BJ (cell line): Measurements from ENCODE around the gene ATP13A3. TPM values are rescaled to one million over a fixed set of nuclear protein-coding genes. Genes with fewer than 3 reads are reported as not detected.

Experiments used
- CTCF ChIA-PET: fragments of 350-600 bp; formaldehyde crosslinking; extraction: SDS; loops from one replicate; lab custom pipeline; 2021; ENCODE audit warnings: antibody characterized with exemption, inconsistent platforms; lab: Yijun Ruan, JAX
- POLR2A ChIA-PET: fragments of 300-600 bp; sonication (Branson Sonifier 250); formaldehyde crosslinking; extraction: SDS; loops from one replicate; lab custom pipeline; 2021; ENCODE audit warnings: antibody characterized with exemption; lab: Charles Lee
- DNase-seq: peaks from one replicate; pipeline ENCODE4 v3.0.0-alpha.2; 2011; ENCODE audit warnings: low read depth
- H3K27me3 ChIP-seq: 2 replicates; pipeline ENCODE4 v1.6.0; 2011; ENCODE audit warnings: low read length; ENCODE audit not compliant: control insufficient read depth, insufficient read depth
- H3K36me3 ChIP-seq: 2 replicates; pipeline ENCODE4 v1.5.1; 2011; ENCODE audit warnings: low read length; ENCODE audit not compliant: control insufficient read depth, insufficient read depth
- H3K4me3 ChIP-seq: 2 replicates; pipeline ENCODE4 v1.5.1; 2011; ENCODE audit warnings: low read depth, mild to moderate bottlenecking, control low read depth, low read length
- CTCF ChIP-seq: IDR thresholded peaks from 2 replicates; pipeline ENCODE4 v1.5.1; 2011; ENCODE audit warnings: low read depth, mild to moderate bottlenecking, control low read depth, inconsistent platforms, low read length, moderate library complexity; ENCODE audit not compliant: insufficient read depth
- polyA plus RNA-seq: library from polyadenylated mRNA; depleted of rRNA; stranded (reverse); fragments of >200 nt; gene quantifications from 2 replicates; pipeline ENCODE4 v1.2.3, GENCODE V29; 2011

ATP13A3 gene
- polyA plus RNA-seq, 1 experiment = 47.1 TPM

- TF ChIP-seq CTCF = no peak
- peaks cover 7% of the 10 kb centered on the region for H3K27me3 ChIP-seq
- POLR2A ChIA-PET = no interaction called here
- H3K36me3 ChIP-seq = no peaks in the 10 kb centered on the region
- no peak overlapping the region for H3K4me3 ChIP-seq
- CTCF ChIA-PET = interaction anchor here (1.1 to 3.3 kb wide), 3 partner anchors 15 to 35 kb away, joined by 3 to 13 read pairs (median 5); no protein-coding TSS in a partner anchor
- DNase-seq = no peak
Observed at GRCh38 chr3:194379651-194380050, 107.2 kb downstream of the ATP13A3 start.

GRCh38 chr3:194379231-194379630, 107.6 kb downstream of the ATP13A3 start:
- CTCF ChIA-PET = interaction anchor here (1.0 to 3.3 kb wide), 5 partner anchors 15 to 35 kb away, joined by 3 to 13 read pairs (median 4); no protein-coding TSS in a partner anchor
- TF ChIP-seq CTCF = no peak
- peaks cover 7% of the 10 kb centered on the region for H3K27me3 ChIP-seq

DNA sequence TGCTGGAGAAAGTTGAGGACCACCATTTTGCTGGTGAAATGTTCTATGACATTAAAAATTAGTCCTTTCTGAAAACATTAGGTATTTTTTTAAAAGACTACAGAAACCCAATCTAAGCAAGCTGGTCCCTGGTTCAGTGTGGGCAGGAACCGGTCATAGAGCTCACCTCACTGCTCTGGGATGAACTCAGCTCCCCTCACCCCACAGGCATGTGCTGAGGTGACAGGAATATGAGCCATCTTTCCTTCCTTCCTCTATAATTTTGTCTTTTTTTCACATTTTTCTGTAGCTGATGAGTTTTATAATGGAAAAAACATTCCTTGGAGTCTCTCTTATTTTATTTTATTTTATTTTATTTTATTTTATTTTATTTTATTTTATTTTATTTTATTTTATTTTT, 109.1 kb downstream of the ATP13A3 start:
- H3K36me3 ChIP-seq = no peaks in the 10 kb centered on the region
- CTCF ChIA-PET = interaction anchor here (1.3 to 3.3 kb wide), 3 partner anchors 10 to 45 kb away, joined by 3 to 13 read pairs (median 3); no protein-coding TSS in a partner anchor
- H3K4me3 ChIP-seq = no peak overlapping the region
- no peak for DNase-seq
- H3K27me3 ChIP-seq = peaks cover 5% of the 10 kb centered on the region
- TF ChIP-seq CTCF = no peak
- POLR2A ChIA-PET = no interaction called here

More at GRCh38 chr3:194379231-194379630, 107.6 kb downstream of the ATP13A3 start:
- Histone ChIP-seq H3K4me3 (no peak overlapping the region), H3K36me3 (no peaks in the 10 kb centered on the region)
- no peak for DNase-seq
- POLR2A ChIA-PET = no interaction called here

DNA sequence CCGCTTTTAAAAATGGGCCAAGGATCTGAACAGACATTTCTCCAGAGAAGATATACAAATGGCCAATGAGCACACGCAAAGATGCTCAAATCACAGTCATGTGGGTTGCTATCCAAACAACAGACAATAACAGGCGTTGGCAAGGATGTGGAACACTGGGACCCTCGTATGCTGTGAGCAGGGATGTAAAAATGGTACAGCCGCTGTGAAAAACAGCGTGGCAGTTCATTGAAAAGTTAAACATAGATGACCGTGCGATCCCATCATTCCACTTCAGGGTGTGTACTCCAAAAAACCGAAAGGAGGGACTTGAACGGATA, 110.6 kb downstream of the ATP13A3 start:
- TF ChIP-seq CTCF = no peak
- DNase-seq = no peak
- Histone ChIP-seq H3K27me3 (peaks cover 5% of the 10 kb centered on the region), H3K4me3 (no peak overlapping the region), H3K36me3 (no peaks in the 10 kb centered on the region)
- CTCF ChIA-PET = no interaction called here
- POLR2A ChIA-PET = no interaction called here

DNA sequence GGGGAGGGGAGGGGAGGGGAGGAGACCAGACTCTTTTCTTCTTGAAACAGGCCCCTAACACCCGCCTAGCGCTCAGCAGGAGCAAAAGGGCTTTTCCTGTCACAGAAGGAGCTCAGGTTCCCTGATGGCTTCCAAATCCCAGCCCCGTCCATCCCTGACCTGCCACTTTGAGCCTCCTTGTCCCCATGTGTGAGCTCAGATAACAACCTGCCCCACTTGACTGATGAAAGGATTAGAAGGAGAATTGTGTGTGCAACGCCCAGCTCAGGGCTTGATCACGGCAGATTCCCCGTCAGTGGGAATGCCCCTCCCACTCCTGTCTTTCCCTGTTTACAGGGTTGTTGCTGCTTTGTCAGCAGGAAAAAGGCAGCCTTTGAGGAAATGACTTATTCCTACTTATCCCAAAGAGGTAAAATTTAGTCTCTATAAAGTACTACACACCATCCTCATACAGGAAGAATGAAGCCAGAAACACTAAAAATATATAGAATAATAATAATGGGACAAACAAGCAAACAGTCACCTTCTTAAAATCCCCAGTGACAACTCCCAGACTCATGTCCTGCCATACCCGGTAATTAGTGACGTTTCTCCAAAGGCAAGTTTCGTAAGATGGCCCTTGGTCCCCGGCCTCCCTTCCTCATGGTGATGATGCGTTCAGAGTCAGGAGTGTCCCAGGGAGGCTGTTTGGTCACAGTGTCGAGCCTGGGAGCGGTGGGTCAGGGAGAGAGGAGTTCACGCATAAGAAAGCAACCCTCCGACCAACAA, 111.1 kb downstream of the ATP13A3 start:
- no peak for TF ChIP-seq CTCF
- H3K4me3 ChIP-seq = no peak overlapping the region
- ChIA-PET POLR2A (no interaction called here), CTCF (interaction anchor here (0.7 to 1.5 kb wide), 4 partner anchors 28 to 114 kb away, joined by 3 to 5 read pairs (median 4); no protein-coding TSS in a partner anchor)
- H3K36me3 ChIP-seq = no peaks in the 10 kb centered on the region
- no peak for DNase-seq
- peaks cover 5% of the 10 kb centered on the region for H3K27me3 ChIP-seq
